WTC11 (cell line): ENCODE measurements around the gene ERC2. TPM values are rescaled to one million over a fixed set of nuclear protein-coding genes. Genes with fewer than 3 reads are reported as not detected.

Source experiments
- ATAC-seq: fragments of 200-7000 bp; cut with Tn5 transposase; 2 replicates; pipeline ENCODE4 v1.10.0; 2021; ENCODE audit warnings: mild to moderate bottlenecking, moderate library complexity
- CTCF ChIA-PET: fragments of 300-600 bp; sonication (Branson Sonifier 250); formaldehyde crosslinking; loops from one replicate; lab custom pipeline; 2021; ENCODE audit warnings: antibody characterized with exemption; lab: Charles Lee
- POLR2A ChIA-PET: fragments of 350-600 bp; sonication (Branson Sonifier 250); formaldehyde crosslinking; loops from one replicate; lab custom pipeline; 2021; ENCODE audit warnings: antibody characterized with exemption; lab: Charles Lee
- DNase-seq: peaks from one replicate; pipeline ENCODE4 v3.0.0; 2021; ENCODE audit warnings: low spot score
- H3K27ac Mint-ChIP-seq: 2 replicates; pipeline ENCODE4 v1.8.0; 2021; ENCODE audit warnings: mixed read lengths
- H3K27me3 Mint-ChIP-seq: 2 replicates; pipeline ENCODE4 v1.8.0; 2021; ENCODE audit warnings: low read depth, mild to moderate bottlenecking, moderate library complexity, mixed read lengths
- H3K36me3 Mint-ChIP-seq: 2 replicates; pipeline ENCODE4 v1.8.0; 2021; ENCODE audit warnings: mixed read lengths
- H3K4me1 Mint-ChIP-seq: 2 replicates; pipeline ENCODE4 v1.8.0; 2022; ENCODE audit warnings: mixed read lengths
- H3K4me3 Mint-ChIP-seq: 2 replicates; pipeline ENCODE4 v1.8.0; 2021; ENCODE audit warnings: mild to moderate bottlenecking, moderate library complexity, mixed read lengths
- H3K9me3 Mint-ChIP-seq: 2 replicates; pipeline ENCODE4 v1.8.0; 2021; ENCODE audit warnings: mixed read lengths
- CBFB ChIP-seq: sonication (generic); formaldehyde crosslinking; IDR thresholded peaks from 2 replicates; pipeline ENCODE4 v1.8.1; 2022; ENCODE audit warnings: mild to moderate bottlenecking, low read depth, missing genetic modification reagents
- EMX1 ChIP-seq: fragments of 250-450 bp; sonication (Bioruptor Pico); IDR thresholded peaks from 2 replicates; pipeline ENCODE4 v1.8.0; 2021; ENCODE audit warnings: mild to moderate bottlenecking
- FOXP1 ChIP-seq: sonication (generic); formaldehyde crosslinking; IDR thresholded peaks from 2 replicates; pipeline ENCODE4 v1.8.0; 2022; ENCODE audit warnings: missing genetic modification reagents, mild to moderate bottlenecking, moderate library complexity, borderline replicate concordance
- NFATC4 ChIP-seq: fragments of 250-450 bp; sonication (Bioruptor Pico); IDR thresholded peaks from 2 replicates; pipeline ENCODE4 v1.9.0; 2021; ENCODE audit warnings: mild to moderate bottlenecking
- PRRX2 ChIP-seq: fragments of 250-450 bp; sonication (Bioruptor Pico); IDR thresholded peaks from 2 replicates; pipeline ENCODE4 v1.8.0; 2021; ENCODE audit warnings: mild to moderate bottlenecking
- SOX15 ChIP-seq: fragments of 250-450 bp; sonication (Bioruptor Pico); IDR thresholded peaks from 2 replicates; pipeline ENCODE4 v1.9.0; 2021; ENCODE audit warnings: mild to moderate bottlenecking
- SP1 ChIP-seq: sonication (generic); formaldehyde crosslinking; conservative IDR thresholded peaks from 2 replicates; pipeline ENCODE4 v1.8.1; 2022; ENCODE audit warnings: missing genetic modification reagents
- TCF7 ChIP-seq: sonication (generic); formaldehyde crosslinking; IDR thresholded peaks from 2 replicates; pipeline ENCODE4 v1.8.0; 2022; ENCODE audit warnings: mild to moderate bottlenecking, low read depth, missing genetic modification reagents, moderate library complexity
- ZNF121 ChIP-seq: sonication (generic); formaldehyde crosslinking; IDR thresholded peaks from 2 replicates; pipeline ENCODE4 v1.8.0; 2023; ENCODE audit warnings: missing genetic modification reagents
- ZNF263 ChIP-seq: sonication (generic); formaldehyde crosslinking; IDR thresholded peaks from 2 replicates; pipeline ENCODE4 v1.8.1; 2022; ENCODE audit warnings: low read depth, mild to moderate bottlenecking, moderate library complexity, missing genetic modification reagents
- ZNF416 ChIP-seq: fragments of 250-450 bp; sonication (Bioruptor Pico); IDR thresholded peaks from 2 replicates; pipeline ENCODE4 v1.9.0; 2021; ENCODE audit warnings: mild to moderate bottlenecking, inconsistent platforms
- total RNA-seq: library from RNA; stranded (reverse); gene quantifications from 3 replicates; pipeline ENCODE4 v1.2.3, GENCODE V29; 2021
- TF ChIP-seq, protein P1 (sequence below): sonication (generic); formaldehyde crosslinking; IDR thresholded peaks from 2 replicates; pipeline ENCODE4 v1.8.0; 2023; ENCODE audit warnings: missing genetic modification reagents, mild to moderate bottlenecking, borderline replicate concordance
- TF ChIP-seq, protein P2 (sequence below): sonication (generic); formaldehyde crosslinking; IDR thresholded peaks from 2 replicates; pipeline ENCODE4 v1.8.1; 2023; ENCODE audit warnings: mild to moderate bottlenecking, missing genetic modification reagents, moderate library complexity
- TF ChIP-seq, protein P3 (sequence below): fragments of 250-450 bp; sonication (Bioruptor Pico); IDR thresholded peaks from 2 replicates; pipeline ENCODE4 v2.1.2; 2022; ENCODE audit warnings: mild to moderate bottlenecking, moderate library complexity
- TF ChIP-seq, protein P4 (sequence below): sonication (generic); formaldehyde crosslinking; IDR thresholded peaks from 2 replicates; pipeline ENCODE4 v1.8.1; 2023; ENCODE audit warnings: mild to moderate bottlenecking, missing genetic modification reagents
- TF ChIP-seq, protein P5 (sequence below): sonication (generic); formaldehyde crosslinking; IDR thresholded peaks from 2 replicates; pipeline ENCODE4 v1.8.1; 2023; ENCODE audit warnings: mild to moderate bottlenecking, missing genetic modification reagents, moderate library complexity
- TF ChIP-seq, protein P6 (sequence below): sonication (generic); formaldehyde crosslinking; IDR thresholded peaks from 2 replicates; pipeline ENCODE4 v1.8.0; 2023; ENCODE audit warnings: missing genetic modification reagents

The ERC2 gene
- total RNA-seq, 1 experiment from 2014 or later: 23.5 TPM

DNA sequence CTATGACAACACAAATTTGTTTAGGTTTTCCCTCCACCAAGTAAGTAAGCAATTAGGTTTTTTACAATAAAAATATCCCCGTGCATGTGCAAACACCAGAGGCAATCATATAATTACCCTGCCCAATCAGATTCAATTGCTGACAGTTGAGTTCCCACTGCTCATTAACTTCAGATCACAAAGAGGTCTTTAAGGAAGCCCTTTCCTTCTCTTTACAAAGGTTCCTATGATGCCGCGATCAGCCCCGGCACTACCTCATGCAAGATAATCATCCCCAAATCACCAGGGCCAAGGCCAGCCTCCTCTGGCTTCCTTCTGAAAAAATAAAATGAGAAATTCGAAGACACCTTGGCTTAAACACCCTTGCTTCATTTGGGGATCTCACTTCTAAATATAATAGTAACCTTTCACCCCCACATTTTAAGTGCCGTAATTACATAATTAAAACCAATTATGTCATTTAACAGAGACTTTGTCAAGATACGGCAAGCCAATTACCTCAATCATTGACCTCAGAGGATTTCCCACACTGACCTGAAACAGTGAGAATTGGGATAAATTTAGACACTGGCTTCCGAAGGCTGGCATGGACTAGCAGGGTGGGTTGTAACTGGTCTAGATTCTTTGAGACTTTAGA lies 859.8 kb downstream of the ERC2 start:
- Mint-ChIP-seq H3K27me3 (peaks cover 3% of the 10 kb centered on the region; the same call in 1 of the 2 replicates), H3K9me3 (0 out of 2 replicates have a peak, but pooled peaks cover 3% of the 10 kb centered on the region), H3K4me3 (no peak overlapping the region), H3K4me1 (peaks cover 36% of the 10 kb centered on the region), H3K27ac (no peak overlapping the region), H3K36me3 (no peaks in the 10 kb centered on the region)
- ATAC-seq (no peak), DNase-seq (no peak)
- TF ChIP-seq, protein P1, sequence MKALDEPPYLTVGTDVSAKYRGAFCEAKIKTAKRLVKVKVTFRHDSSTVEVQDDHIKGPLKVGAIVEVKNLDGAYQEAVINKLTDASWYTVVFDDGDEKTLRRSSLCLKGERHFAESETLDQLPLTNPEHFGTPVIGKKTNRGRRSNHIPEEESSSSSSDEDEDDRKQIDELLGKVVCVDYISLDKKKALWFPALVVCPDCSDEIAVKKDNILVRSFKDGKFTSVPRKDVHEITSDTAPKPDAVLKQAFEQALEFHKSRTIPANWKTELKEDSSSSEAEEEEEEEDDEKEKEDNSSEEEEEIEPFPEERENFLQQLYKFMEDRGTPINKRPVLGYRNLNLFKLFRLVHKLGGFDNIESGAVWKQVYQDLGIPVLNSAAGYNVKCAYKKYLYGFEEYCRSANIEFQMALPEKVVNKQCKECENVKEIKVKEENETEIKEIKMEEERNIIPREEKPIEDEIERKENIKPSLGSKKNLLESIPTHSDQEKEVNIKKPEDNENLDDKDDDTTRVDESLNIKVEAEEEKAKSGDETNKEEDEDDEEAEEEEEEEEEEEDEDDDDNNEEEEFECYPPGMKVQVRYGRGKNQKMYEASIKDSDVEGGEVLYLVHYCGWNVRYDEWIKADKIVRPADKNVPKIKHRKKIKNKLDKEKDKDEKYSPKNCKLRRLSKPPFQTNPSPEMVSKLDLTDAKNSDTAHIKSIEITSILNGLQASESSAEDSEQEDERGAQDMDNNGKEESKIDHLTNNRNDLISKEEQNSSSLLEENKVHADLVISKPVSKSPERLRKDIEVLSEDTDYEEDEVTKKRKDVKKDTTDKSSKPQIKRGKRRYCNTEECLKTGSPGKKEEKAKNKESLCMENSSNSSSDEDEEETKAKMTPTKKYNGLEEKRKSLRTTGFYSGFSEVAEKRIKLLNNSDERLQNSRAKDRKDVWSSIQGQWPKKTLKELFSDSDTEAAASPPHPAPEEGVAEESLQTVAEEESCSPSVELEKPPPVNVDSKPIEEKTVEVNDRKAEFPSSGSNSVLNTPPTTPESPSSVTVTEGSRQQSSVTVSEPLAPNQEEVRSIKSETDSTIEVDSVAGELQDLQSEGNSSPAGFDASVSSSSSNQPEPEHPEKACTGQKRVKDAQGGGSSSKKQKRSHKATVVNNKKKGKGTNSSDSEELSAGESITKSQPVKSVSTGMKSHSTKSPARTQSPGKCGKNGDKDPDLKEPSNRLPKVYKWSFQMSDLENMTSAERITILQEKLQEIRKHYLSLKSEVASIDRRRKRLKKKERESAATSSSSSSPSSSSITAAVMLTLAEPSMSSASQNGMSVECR (CRISPR knock-in tag): no peak
- CTCF ChIA-PET: interaction anchor here (0.7 to 1.5 kb wide), 9 partner anchors 8 to 124 kb away, joined by 3 to 7 read pairs (median 4); partner anchors contain the start of gene WNT5A
- POLR2A ChIA-PET: interaction anchor here (0.8 kb wide), 1 partner anchor 16 kb away, joined by 3 read pairs; no protein-coding TSS in a partner anchor

DNA sequence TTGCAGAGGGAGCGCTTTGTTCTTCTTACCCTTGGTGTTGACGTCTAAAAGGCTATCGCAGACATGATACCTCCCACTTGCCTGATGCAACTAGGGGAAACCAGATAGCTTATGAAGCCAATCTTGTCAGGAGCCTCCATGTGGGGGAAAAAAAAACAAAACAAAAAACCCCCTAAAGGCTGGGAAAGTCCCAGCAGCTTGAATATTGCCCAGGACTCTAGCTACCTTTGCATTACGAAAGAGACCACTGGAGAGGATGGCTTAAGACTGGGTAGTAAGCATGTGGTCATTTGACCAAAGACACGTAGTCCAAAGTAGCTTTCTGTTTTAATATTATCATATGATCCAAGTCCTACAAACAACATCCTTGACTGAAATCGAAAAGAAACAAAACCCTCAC lies 860.4 kb downstream of the ERC2 start:
- Mint-ChIP-seq H3K27ac (no peak overlapping the region), H3K9me3 (0 out of 2 replicates have a peak, but pooled peaks cover 3% of the 10 kb centered on the region), H3K4me1 (peaks cover 30% of the 10 kb centered on the region), H3K4me3 (no peak overlapping the region), H3K36me3 (no peaks in the 10 kb centered on the region), H3K27me3 (peaks cover 1% of the 10 kb centered on the region; the same call in 1 of the 2 replicates)
- ATAC-seq (no peak), DNase-seq (no peak)
- TF ChIP-seq, protein P2, sequence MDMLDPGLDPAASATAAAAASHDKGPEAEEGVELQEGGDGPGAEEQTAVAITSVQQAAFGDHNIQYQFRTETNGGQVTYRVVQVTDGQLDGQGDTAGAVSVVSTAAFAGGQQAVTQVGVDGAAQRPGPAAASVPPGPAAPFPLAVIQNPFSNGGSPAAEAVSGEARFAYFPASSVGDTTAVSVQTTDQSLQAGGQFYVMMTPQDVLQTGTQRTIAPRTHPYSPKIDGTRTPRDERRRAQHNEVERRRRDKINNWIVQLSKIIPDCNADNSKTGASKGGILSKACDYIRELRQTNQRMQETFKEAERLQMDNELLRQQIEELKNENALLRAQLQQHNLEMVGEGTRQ (CRISPR knock-in tag): no peak
- POLR2A ChIA-PET: interaction anchor here (0.8 kb wide), 1 partner anchor 15 kb away, joined by 3 read pairs; no protein-coding TSS in a partner anchor
- CTCF ChIA-PET: interaction anchor here (0.7 kb wide), 1 partner anchor 95 kb away, joined by 3 read pairs; no protein-coding TSS in a partner anchor

DNA sequence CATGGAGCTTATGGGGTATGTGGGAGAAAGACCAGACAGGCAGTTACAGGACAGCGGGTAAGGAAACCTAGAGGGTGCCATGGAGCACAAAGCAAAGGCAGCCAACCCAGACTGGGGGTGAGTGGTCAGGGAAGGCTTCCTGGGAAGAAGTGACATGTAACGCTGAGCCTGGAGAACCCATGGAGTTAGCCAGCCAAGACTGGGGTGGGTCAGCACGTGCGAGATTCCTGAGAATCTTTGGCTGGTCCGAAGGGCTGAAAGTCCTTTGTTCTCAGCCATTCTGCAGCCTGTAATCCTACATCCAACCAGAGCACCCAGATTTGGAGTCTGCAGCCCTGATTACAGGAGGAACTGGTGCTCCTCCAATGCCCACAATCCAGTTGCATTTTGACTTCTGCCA lies 861.1 kb downstream of the ERC2 start:
- TF ChIP-seq TCF7 (CRISPR knock-in tag) (no peak), ZNF416 (no peak), SOX15 (no peak), EMX1 (CRISPR knock-in tag) (no peak), CBFB (CRISPR knock-in tag) (no peak)
- CTCF ChIA-PET: no interaction called here
- H3K27ac Mint-ChIP-seq: no peak overlapping the region
- H3K36me3 Mint-ChIP-seq: no peaks in the 10 kb centered on the region
- POLR2A ChIA-PET: interaction anchor here (0.8 kb wide), 1 partner anchor 15 kb away, joined by 3 read pairs; no protein-coding TSS in a partner anchor
- DNase-seq (no peak), ATAC-seq (no peak; the same call in 1 of the 2 replicates)
- H3K4me1 Mint-ChIP-seq: peaks cover 27% of the 10 kb centered on the region
- no peaks in the 10 kb centered on the region for H3K27me3 Mint-ChIP-seq
- no peak overlapping the region for H3K4me3 Mint-ChIP-seq
- 0 out of 2 replicates have a peak, but pooled peaks cover 3% of the 10 kb centered on the region for H3K9me3 Mint-ChIP-seq

DNA sequence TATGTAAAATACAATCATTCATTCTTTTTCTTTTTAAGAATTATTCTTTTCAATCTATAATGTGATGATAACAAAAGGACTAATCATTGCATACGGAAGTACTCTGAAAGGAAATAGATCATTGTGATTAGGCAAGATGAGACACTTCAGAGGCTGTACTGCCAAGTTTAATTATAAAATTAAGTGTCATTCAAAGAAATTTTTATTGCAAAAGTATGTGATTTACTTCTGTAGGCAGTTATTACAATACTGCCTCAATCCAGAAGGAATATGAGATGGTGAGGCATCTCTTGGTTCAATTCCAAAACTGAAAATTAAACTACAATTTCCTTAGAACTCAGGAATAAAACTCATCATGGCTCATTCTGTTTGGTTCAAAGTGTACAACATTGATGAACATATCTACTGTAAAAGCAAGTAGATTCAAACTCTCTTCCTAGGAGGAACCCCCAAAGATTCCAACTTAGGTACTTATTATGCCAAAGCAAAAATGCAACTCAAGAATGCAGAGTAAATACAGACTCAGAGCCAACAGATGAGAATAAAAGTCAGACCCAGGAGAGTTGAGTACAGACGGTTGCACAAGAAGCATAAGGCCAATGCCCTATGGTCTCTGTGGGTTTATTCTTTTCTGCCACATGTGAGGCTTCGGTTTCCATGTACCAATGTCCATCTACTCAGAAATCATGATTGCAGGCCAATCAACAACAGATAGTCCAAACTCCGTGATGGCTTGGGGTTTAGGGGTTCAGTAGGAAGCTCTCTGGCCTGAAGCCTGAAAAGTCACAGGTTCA lies 862.6 kb downstream of the ERC2 start:
- ChIA-PET POLR2A (no interaction called here), CTCF (no interaction called here)
- Mint-ChIP-seq H3K36me3 (no peaks in the 10 kb centered on the region), H3K4me3 (no peak overlapping the region), H3K4me1 (peaks cover 17% of the 10 kb centered on the region), H3K9me3 (0 out of 2 replicates have a peak, but pooled peaks cover 3% of the 10 kb centered on the region), H3K27me3 (no peaks in the 10 kb centered on the region), H3K27ac (no peak overlapping the region)
- DNase-seq (no peak), ATAC-seq (no peak)
- TF ChIP-seq, protein P3, sequence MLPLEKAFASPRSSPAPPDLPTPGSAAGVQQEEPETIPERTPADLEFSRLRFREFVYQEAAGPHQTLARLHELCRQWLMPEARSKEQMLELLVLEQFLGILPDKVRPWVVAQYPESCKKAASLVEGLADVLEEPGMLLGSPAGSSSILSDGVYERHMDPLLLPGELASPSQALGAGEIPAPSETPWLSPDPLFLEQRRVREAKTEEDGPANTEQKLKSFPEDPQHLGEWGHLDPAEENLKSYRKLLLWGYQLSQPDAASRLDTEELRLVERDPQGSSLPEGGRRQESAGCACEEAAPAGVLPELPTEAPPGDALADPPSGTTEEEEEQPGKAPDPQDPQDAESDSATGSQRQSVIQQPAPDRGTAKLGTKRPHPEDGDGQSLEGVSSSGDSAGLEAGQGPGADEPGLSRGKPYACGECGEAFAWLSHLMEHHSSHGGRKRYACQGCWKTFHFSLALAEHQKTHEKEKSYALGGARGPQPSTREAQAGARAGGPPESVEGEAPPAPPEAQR (CRISPR knock-in tag): no peak
- TF ChIP-seq ZNF121 (CRISPR knock-in tag) (no peak), NFATC4 (CRISPR knock-in tag) (no peak), FOXP1 (CRISPR knock-in tag) (no peak), PRRX2 (CRISPR knock-in tag) (no peak), ZNF263 (CRISPR knock-in tag) (no peak), SP1 (CRISPR knock-in tag) (no peak)
- TF ChIP-seq, protein P4, sequence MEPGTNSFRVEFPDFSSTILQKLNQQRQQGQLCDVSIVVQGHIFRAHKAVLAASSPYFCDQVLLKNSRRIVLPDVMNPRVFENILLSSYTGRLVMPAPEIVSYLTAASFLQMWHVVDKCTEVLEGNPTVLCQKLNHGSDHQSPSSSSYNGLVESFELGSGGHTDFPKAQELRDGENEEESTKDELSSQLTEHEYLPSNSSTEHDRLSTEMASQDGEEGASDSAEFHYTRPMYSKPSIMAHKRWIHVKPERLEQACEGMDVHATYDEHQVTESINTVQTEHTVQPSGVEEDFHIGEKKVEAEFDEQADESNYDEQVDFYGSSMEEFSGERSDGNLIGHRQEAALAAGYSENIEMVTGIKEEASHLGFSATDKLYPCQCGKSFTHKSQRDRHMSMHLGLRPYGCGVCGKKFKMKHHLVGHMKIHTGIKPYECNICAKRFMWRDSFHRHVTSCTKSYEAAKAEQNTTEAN (CRISPR knock-in tag): no peak
- TF ChIP-seq, protein P5, sequence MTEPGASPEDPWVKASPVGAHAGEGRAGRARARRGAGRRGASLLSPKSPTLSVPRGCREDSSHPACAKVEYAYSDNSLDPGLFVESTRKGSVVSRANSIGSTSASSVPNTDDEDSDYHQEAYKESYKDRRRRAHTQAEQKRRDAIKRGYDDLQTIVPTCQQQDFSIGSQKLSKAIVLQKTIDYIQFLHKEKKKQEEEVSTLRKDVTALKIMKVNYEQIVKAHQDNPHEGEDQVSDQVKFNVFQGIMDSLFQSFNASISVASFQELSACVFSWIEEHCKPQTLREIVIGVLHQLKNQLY (CRISPR knock-in tag): no peak
- TF ChIP-seq, protein P6, sequence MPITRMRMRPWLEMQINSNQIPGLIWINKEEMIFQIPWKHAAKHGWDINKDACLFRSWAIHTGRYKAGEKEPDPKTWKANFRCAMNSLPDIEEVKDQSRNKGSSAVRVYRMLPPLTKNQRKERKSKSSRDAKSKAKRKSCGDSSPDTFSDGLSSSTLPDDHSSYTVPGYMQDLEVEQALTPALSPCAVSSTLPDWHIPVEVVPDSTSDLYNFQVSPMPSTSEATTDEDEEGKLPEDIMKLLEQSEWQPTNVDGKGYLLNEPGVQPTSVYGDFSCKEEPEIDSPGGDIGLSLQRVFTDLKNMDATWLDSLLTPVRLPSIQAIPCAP (CRISPR knock-in tag): no peak
